ENCODE data around the gene ARID1B.

The ARID1B gene

DNA sequence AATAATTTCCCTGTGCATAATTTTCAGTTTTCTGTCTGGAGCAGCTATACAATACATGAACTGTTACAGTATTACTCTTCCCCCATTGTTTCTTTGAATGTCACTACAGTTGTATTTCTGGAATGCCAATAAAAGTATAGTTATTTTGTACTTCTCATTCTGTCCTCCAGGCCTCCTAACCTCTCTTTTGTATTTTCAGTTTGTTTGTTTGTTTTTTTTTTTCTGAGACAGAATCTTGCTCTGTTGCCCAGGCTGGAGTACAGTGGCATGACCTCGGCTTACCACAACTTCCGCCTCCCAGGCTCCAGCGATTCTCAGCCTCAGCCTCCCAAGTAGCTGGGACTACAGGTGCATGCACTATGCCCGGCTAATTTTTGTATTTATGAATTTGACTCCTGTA lies 16.8 kb upstream of the ARID1B start:
- no peaks in the 10 kb centered on the region for H3K27me3 ChIP-seq (ENCODE audit: low read depth)
- DNase-seq (ENCODE audit: low spot score in 2 of 2), result no peak
- no peaks in the 10 kb centered on the region for H3K9me3 ChIP-seq
- in situ Hi-C loops (cut with MboI; ENCODE audit: low sequenced_read_pairs), result no loop called here
- H3K4me3 ChIP-seq, result no peak overlapping the region
- no peaks in the 10 kb centered on the region for H3K36me3 ChIP-seq (replicated peaks)
- H3K4me1 ChIP-seq, result peaks cover 4% of the 10 kb centered on the region; the same call in 1 of the 2 replicates

DNA sequence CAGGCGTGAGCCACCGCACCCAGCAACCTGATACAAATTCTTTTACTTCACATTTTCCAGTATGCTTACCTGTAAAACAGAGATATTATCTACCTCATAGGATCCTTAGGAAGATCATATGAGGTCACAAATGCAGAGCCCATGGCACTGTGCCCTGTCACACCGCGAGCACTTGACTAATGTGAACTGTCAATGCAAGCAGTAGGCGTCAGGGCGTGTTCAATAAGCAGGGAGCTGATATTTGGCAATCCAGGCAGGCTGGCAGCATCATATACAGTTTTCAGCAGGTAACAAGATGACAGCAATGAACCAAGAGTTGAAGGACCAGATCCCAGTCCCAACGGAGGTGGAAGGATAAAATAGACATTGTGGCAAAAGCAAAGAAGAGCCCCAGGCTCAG lies 14.6 kb upstream of the ARID1B start:
- Histone ChIP-seq H3K36me3 (replicated peaks) (no peaks in the 10 kb centered on the region), H3K4me1 (peaks cover 4% of the 10 kb centered on the region; the same call in 1 of the 2 replicates), H3K9me3 (no peaks in the 10 kb centered on the region), H3K4me3 (no peak overlapping the region), H3K27me3 (ENCODE audit: low read depth) (no peaks in the 10 kb centered on the region)
- in situ Hi-C loops (cut with MboI; ENCODE audit: low sequenced_read_pairs), result no loop called here
- no peak for DNase-seq (ENCODE audit: low spot score in 2 of 2)

DNA sequence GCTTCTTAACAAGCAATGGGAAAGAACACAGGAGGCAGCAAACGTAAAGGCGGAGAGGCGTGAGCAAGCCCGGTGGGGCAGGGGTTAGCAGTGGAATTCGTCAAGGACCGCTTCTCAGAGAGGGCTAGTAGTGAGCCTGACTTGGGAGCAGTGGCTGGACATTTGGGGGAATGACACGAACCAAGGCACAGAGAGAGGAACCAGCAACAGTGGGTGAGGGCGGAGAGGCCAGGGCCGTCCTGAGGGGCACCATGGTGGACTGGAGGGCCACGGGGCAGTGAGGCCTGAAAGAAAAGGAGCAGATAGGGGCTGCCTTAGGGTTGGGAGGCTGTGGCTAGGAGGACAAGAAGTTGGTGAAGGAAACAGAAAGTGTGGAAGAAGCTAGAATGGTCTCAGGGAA lies 12.1 kb upstream of the ARID1B start:
- no peaks in the 10 kb centered on the region for H3K27me3 ChIP-seq (ENCODE audit: low read depth)
- in situ Hi-C loops (cut with MboI; ENCODE audit: low sequenced_read_pairs), result no loop called here
- H3K9me3 ChIP-seq, result no peaks in the 10 kb centered on the region
- no peaks in the 10 kb centered on the region for H3K36me3 ChIP-seq (replicated peaks)
- no peak overlapping the region for H3K4me3 ChIP-seq
- peaks cover 2% of the 10 kb centered on the region; the same call in 1 of the 2 replicates for H3K4me1 ChIP-seq
- no peak for DNase-seq (ENCODE audit: low spot score in 2 of 2)

DNA sequence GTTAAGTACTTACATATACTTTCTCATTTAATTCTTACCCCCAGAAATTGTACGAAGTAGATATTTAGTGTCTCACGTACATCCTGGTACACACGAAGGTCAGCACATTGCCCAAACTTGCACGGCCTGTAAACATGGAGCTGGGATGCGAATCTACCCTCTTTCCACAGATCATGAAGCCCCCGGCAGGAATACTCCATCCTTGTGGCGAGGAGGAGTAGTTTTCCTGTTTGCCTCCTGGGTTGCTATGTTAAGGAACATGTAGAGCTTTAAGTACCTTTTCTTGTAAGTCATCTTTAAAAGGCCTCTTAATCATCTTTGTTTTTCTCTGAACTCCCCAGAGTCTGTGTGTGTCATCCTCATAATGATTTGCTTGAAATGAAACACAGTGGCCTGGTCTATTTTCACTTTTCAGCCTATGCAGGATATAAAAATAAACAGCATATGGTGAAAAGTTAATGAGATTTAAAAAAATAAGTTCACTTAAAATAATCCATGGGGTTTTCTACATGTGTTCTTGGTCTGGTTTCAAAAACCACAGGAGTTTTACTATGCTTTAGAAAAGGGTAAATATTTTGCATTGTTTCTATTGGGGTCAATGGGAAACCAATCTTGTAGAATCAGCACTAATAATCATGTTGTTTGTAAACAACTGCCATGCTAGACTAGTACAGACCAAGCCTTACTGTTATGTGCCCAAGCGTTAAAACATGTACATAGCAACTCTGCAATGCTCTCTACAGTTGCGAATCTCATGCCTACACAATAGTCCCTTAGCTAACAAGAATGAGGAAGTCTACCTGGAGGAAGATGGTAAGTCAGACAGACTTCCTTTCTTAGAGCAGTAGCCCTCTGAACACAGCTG lies 9.3 kb upstream of the ARID1B start:
- Histone ChIP-seq H3K36me3 (replicated peaks) (no peaks in the 10 kb centered on the region), H3K4me3 (no peak overlapping the region), H3K27me3 (ENCODE audit: low read depth) (no peaks in the 10 kb centered on the region), H3K4me1 (no peaks in the 10 kb centered on the region), H3K9me3 (no peaks in the 10 kb centered on the region)
- DNase-seq (ENCODE audit: low spot score in 2 of 2), result no peak
- in situ Hi-C loops (cut with MboI; ENCODE audit: low sequenced_read_pairs), result no loop called here

DNA sequence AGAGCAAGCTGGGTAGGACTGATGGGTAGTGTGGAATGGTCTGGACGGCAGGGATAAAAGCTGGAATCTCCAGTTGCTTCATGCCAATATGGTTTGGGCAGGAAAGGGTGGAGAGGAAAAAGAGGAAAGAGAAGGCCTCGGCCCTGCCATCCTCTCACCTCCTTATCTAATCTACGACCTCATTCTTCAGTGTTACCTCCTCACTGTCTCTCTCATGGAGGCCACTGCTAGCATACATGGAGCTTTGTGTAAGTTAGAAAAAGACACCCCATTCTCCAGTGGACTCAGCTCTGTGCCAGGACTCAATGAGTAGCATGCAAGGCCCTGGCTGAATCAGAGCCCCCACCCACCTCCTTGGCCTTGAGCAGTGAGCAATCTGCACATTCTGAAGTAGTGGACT lies 6.1 kb upstream of the ARID1B start:
- Histone ChIP-seq H3K4me3 (no peak overlapping the region), H3K9me3 (no peaks in the 10 kb centered on the region), H3K27me3 (ENCODE audit: low read depth) (no peaks in the 10 kb centered on the region), H3K36me3 (replicated peaks) (no peaks in the 10 kb centered on the region), H3K4me1 (peaks cover 30% of the 10 kb centered on the region)
- in situ Hi-C loops (cut with MboI; ENCODE audit: low sequenced_read_pairs), result no loop called here
- no peak for DNase-seq (ENCODE audit: low spot score in 2 of 2)

DNA sequence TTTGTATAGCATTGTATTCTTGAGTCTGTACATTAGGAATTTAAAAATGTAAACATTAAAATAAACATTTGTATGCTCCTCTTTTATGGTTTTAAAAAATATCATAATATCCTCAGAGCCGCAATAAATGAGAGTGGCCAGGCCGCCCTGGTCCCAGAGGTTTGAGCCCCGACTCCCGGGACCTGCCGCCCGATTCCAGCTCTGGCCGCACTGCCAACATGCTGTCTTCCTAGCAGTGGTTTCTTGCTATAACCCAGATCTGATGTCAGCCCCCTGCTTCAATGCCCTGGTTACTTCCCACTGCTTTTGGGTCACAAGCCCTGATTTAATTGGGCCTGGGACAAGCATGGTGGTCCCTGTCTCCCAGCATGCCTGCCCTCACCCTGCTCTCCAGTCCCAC lies 5.4 kb upstream of the ARID1B start:
- in situ Hi-C loops (cut with MboI; ENCODE audit: low sequenced_read_pairs), result no loop called here
- Histone ChIP-seq H3K9me3 (no peaks in the 10 kb centered on the region), H3K36me3 (replicated peaks) (no peaks in the 10 kb centered on the region)

DNA sequence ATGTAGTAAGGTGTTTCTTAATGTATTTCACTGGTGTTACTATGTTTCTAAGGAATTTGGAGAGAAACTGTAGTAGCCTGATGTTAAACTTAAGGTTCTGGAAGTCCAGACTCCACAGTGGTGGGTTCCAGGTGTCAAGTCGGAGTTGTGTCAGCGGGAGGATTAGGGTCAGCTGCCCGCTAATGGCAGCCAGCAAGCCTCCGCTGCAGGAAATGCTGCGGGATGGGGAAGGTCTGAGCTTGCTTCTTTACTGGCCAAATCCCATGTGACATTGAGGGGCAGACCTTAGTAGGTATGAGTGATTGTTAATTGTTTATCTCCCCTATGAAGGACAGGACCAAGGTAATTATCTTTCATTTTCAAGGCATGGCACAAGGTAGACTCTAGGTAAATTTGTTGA lies 3.7 kb upstream of the ARID1B start:
- Histone ChIP-seq H3K9me3 (no peaks in the 10 kb centered on the region), H3K4me3 (no peak overlapping the region), H3K4me1 (peaks cover 33% of the 10 kb centered on the region), H3K36me3 (replicated peaks) (no peaks in the 10 kb centered on the region), H3K27me3 (ENCODE audit: low read depth) (no peaks in the 10 kb centered on the region)
- in situ Hi-C loops (cut with MboI; ENCODE audit: low sequenced_read_pairs), result no loop called here
- DNase-seq (ENCODE audit: low spot score in 2 of 2), result peak in 1 of 2 experiments; percentile 43

More for the DNA sequence above, 5.4 kb upstream of the ARID1B start:
- Histone ChIP-seq H3K27me3 (ENCODE audit: low read depth) (no peaks in the 10 kb centered on the region), H3K4me1 (peaks cover 33% of the 10 kb centered on the region), H3K4me3 (no peak overlapping the region)
- no peak for DNase-seq (ENCODE audit: low spot score in 2 of 2)

DNA sequence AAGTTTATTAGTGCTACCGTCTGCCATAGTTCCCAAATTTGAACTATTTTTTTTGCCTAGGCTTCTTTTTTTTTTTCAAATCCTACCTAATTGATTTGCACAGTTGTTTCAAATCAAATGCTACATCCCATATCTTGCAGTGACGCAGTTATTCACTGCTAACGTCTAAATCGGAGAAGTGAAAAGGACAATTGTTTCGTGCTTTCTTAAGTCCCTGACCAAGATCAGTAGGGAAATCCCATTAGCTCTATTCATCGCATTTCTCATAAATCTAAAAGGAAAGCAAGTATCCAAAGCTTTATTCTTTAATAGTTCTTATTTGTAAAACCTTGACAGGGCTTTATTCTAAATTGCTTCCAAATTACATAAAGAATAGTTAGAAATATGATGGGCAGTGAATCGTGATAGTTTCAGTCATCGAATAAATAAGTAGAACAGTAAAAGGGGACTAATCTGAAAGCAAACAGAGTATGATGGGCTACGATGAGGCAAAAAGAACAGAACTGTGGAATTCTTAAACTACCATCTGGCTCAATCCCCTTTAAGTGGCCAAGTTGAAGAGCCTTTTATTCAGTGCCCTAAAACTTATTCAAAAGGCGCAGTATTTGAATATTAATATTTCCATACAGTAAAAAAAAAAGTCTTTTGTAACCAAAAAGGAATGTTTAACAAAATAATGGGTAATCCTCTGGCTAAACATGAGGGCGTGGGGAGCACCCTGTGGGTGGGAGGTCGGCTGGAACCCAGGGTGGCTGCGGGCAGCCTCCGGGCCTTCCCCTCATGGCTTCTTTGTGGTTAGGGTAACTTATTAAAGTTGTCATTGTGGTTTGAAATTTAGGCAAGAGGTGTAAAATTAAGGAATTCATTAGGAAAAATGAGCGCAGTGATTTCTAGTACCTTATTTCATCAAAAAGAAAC lies 3.0 kb upstream of the ARID1B start:
- Histone ChIP-seq H3K9me3 (no peaks in the 10 kb centered on the region), H3K4me3 (no peak overlapping the region), H3K4me1 (peaks cover 33% of the 10 kb centered on the region), H3K36me3 (replicated peaks) (no peaks in the 10 kb centered on the region), H3K27me3 (ENCODE audit: low read depth) (no peaks in the 10 kb centered on the region)
- in situ Hi-C loops (cut with MboI; ENCODE audit: low sequenced_read_pairs), result no loop called here
- DNase-seq (ENCODE audit: low spot score in 2 of 2), result peak; percentile 84 to 96

DNA sequence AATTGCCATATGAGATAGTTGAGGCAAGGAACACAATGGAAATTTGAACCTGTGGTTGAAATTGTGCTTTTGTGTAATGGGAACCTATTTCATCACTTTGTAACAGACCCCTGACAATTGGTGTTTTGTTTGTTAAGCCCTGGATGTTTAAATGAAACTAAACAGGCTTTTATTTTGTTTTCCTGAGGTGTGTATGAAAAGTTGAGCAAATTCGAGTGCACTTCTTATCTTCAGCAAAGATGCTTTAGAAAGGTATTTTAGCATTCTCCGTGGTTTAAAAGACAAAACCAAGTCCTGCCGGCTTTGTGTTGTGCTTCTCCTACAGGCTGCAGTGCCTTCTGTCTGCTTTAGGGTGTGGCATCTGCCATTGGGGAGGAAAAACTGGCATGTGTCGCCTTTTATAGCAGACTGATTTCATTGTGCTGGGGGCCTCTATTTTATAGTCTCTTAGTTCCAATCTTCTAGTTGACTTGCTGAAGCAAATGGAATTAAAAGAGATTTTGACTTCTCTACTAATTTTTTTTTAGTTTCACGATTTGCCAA lies 2.2 kb upstream of the ARID1B start:
- H3K4me3 ChIP-seq, result no peak overlapping the region
- H3K9me3 ChIP-seq, result no peaks in the 10 kb centered on the region
- H3K36me3 ChIP-seq (replicated peaks), result no peaks in the 10 kb centered on the region
- H3K4me1 ChIP-seq, result peaks cover 33% of the 10 kb centered on the region
- peak; percentile 78 to 89 for DNase-seq (ENCODE audit: low spot score in 2 of 2)
- no peaks in the 10 kb centered on the region for H3K27me3 ChIP-seq (ENCODE audit: low read depth)
- in situ Hi-C loops (cut with MboI; ENCODE audit: low sequenced_read_pairs), result no loop called here

DNA sequence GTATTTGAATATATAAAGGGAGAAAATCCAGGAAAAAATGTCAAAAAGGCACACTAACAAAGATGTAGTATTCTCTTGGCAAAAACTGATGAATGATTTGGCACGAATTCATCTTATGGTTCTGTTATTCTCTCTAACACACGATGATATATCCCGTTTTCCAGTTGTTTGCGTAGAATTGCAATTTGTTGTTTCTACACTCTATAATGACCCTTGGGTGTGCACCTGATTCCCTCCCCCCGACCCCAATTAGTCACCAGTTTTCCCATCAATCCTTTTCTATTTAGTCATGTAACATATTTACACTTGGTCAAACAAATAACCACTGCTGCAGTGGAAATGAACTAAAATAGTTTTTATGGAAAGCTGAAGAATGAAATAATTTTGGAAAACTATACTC lies 1.5 kb upstream of the ARID1B start:
- no peaks in the 10 kb centered on the region for H3K27me3 ChIP-seq (ENCODE audit: low read depth)
- H3K9me3 ChIP-seq, result no peaks in the 10 kb centered on the region
- peaks cover 33% of the 10 kb centered on the region for H3K4me1 ChIP-seq
- H3K4me3 ChIP-seq, result no peak overlapping the region
- H3K36me3 ChIP-seq (replicated peaks), result no peaks in the 10 kb centered on the region
- in situ Hi-C loops (cut with MboI; ENCODE audit: low sequenced_read_pairs), result no loop called here
- DNase-seq (ENCODE audit: low spot score in 2 of 2), result no peak

DNA sequence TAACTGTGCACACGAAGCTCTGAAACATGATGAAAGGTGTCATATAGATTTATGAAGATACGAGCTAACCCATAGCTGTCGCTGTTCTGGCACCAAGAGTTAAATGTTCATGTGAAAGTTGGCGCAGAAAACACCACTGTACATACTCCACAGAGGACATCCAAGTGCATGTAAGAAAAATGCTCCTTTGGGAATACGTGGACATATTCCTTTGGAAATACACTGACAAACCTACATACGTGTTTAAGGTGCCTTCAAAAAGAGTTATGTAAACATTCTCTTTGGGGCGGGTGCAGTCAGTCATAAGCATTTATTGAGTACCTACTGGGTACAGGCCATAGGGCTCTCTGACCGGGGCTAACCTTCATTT lies 723 bp upstream of the ARID1B start:
- DNase-seq (ENCODE audit: low spot score in 2 of 2), result peak; percentile 36 to 47
- Histone ChIP-seq H3K27me3 (ENCODE audit: low read depth) (no peaks in the 10 kb centered on the region), H3K36me3 (replicated peaks) (no peaks in the 10 kb centered on the region), H3K4me3 (peak overlapping the region; percentile 47), H3K9me3 (no peaks in the 10 kb centered on the region), H3K4me1 (peaks cover 33% of the 10 kb centered on the region)
- in situ Hi-C loops (cut with MboI; ENCODE audit: low sequenced_read_pairs), result no loop called here

DNA sequence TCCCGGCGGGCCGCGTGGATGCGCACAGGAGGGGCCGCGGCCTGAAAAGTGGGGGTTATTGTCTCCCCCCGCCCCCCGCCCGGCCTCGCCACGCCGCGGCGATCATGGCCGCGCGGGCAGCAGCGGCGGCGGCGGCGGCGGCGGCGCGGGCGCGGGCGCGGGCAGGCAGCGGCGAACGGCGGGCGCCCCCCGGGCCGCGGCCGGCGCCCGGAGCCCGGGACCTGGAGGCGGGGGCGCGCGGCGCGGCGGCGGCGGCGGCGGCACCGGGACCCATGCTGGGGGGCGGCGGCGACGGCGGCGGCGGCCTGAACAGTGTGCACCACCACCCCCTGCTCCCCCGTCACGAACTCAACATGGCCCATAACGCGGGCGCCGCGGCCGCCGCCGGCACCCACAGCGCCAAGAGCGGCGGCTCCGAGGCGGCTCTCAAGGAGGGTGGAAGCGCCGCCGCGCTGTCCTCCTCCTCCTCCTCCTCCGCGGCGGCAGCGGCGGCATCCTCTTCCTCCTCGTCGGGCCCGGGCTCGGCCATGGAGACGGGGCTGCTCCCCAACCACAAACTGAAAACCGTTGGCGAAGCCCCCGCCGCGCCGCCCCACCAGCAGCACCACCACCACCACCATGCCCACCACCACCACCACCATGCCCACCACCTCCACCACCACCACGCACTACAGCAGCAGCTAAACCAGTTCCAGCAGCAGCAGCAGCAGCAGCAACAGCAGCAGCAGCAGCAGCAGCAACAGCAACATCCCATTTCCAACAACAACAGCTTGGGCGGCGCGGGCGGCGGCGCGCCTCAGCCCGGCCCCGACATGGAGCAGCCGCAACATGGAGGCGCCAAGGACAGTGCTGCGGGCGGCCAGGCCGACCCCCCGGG lies 637 bp downstream of the ARID1B start:
- in situ Hi-C loops (cut with MboI; ENCODE audit: low sequenced_read_pairs), result no loop called here
- DNase-seq (ENCODE audit: low spot score in 2 of 2), result peak; percentile 43 to 66
- peak overlapping the region; percentile 64 for H3K4me3 ChIP-seq
- no peaks in the 10 kb centered on the region for H3K9me3 ChIP-seq
- H3K27me3 ChIP-seq (ENCODE audit: low read depth), result no peaks in the 10 kb centered on the region
- H3K36me3 ChIP-seq (replicated peaks), result no peaks in the 10 kb centered on the region
- H3K4me1 ChIP-seq, result peaks cover 37% of the 10 kb centered on the region

All from HAP-1 (cell line).